MM.1S (cell line): ENCODE measurements around the gene PAEP.

Experiments used
- CTCF ChIP-seq: fragments of 300-600 bp; sonication (generic); IDR thresholded peaks from 2 replicates; pipeline ENCODE4 v1.5.1; 2016; ENCODE audit warnings: antibody characterized with exemption, low read length, mixed read lengths
- EZH2 ChIP-seq: fragments of 300-600 bp; sonication (generic); optimal IDR thresholded peaks from 2 replicates; pipeline ENCODE3; 2017; ENCODE audit warnings: low read depth, mild to moderate bottlenecking, antibody characterized with exemption, low read length, mixed read lengths
- EZH2phosphoT487 ChIP-seq: fragments of 300-600 bp; sonication (generic); IDR thresholded peaks from 2 replicates; pipeline ENCODE4 v1.6.1; 2018; ENCODE audit warnings: antibody characterized with exemption, low read length

GRCh38 chr9:135533113-135533512 lies 28.4 kb upstream of the PAEP start:
- TF ChIP-seq CTCF = no peak
- TF ChIP-seq EZH2 = no peak
- no peak for TF ChIP-seq EZH2phosphoT487
